ENCODE measurements around the gene SH3GL3. TPM values are rescaled to one million over a fixed set of nuclear protein-coding genes. Genes with fewer than 3 reads are reported as not detected.

SH3GL3 gene
- total and polyA plus RNA-seq, 12 donors: 0.24 to 1.7 (median 1.2) TPM; not detected in 6

- 50 to 64% (median 58%) methylated on average over 1 of the region's 1 CpG for WGBS, 4 donors
- Histone ChIP-seq H3K36me3 (replicated peaks in 1 of 2) (no peaks in the 10 kb centered on the region), H3K4me3 (no peak overlapping the region), H3K4me1 (replicated peaks in 1 of 2) (no peaks in the 10 kb centered on the region), H3K27me3 (no peaks in the 10 kb centered on the region), H3K27ac (no peak overlapping the region), H3K9me3 (replicated peaks in 1 of 3) (no peaks in the 10 kb centered on the region)
- TF ChIP-seq POLR2A (IDR thresholded peaks at IDR 0.05): no peak
- TF ChIP-seq CTCF (IDR thresholded peaks at IDR 0.05): no peak
- intact Hi-C loops (cut with DNase I): no loop called here
- DNase-seq: no peak
Measured at GRCh38 chr15:83496766-83497165, 49.6 kb downstream of the SH3GL3 start.

DNA sequence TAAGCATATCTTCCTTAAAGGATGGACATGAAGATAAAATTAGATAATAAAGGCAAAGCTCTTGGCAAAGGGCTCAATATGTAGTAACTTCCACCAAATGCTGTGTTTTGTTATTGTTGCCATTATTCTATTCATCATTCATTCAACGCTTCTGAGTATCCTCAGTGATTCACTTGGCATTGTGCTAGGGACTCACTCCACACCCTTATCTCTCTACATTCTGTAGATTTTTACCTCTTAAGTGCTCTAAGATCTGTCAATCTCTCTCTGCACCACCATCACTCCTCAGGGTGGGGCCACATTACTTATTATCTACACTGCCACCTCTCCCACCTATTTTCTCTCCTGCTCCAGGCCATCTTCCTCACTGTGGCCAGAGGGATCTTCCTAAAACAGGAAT, 51.2 kb downstream of the SH3GL3 start:
- 85 to 90% (median 88%) methylated on average over 1 of the region's 1 CpG for WGBS, 4 donors
- no peak for TF ChIP-seq CTCF (IDR thresholded peaks at IDR 0.05)
- Histone ChIP-seq H3K9me3 (replicated peaks in 1 of 3) (no peaks in the 10 kb centered on the region), H3K27ac (no peak overlapping the region), H3K4me1 (replicated peaks in 1 of 2) (no peaks in the 10 kb centered on the region), H3K4me3 (no peak overlapping the region), H3K27me3 (no peaks in the 10 kb centered on the region), H3K36me3 (replicated peaks in 1 of 2) (no peaks in the 10 kb centered on the region)
- no peak for DNase-seq
- intact Hi-C loops (cut with DNase I): no loop called here

- 51 to 64% (median 56%) methylated on average over 3 of the region's 3 CpGs for WGBS, 4 donors
- no peaks in the 10 kb centered on the region for H3K4me1 ChIP-seq (replicated peaks in 1 of 2)
- H3K27me3 ChIP-seq: no peaks in the 10 kb centered on the region
- H3K9me3 ChIP-seq (replicated peaks in 1 of 3): no peaks in the 10 kb centered on the region
- no peak for DNase-seq
- TF ChIP-seq POLR2A (IDR thresholded peaks at IDR 0.05): no peak
- TF ChIP-seq CTCF (IDR thresholded peaks at IDR 0.05): no peak
- H3K36me3 ChIP-seq (replicated peaks in 1 of 2): no peaks in the 10 kb centered on the region
- no peak overlapping the region for H3K4me3 ChIP-seq
- H3K27ac ChIP-seq: no peak overlapping the region
- intact Hi-C loops (cut with DNase I): no loop called here
Measured at GRCh38 chr15:83498801-83499200, 51.7 kb downstream of the SH3GL3 start.

DNA sequence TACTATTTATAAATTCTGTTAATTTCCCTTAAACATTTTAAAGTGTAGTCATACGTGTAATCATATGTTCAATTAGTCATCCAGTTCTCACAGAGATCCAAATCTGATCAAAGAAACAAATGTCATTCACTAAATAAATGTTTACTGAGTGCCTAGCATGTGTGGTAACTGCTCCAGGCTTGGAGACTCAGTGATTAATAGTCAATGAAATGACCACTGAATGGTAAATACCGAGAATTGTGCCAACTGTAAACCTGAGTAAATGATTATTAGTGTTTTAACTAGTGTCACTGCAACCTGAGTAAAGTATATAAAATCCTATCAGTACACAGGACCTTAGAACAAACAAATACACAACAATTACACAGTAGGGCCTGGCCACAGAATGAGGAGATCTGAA, 52.3 kb downstream of the SH3GL3 start:
- no peaks in the 10 kb centered on the region for H3K36me3 ChIP-seq (replicated peaks in 1 of 2)
- TF ChIP-seq CTCF (IDR thresholded peaks at IDR 0.05): no peak
- WGBS, 4 donors: 73 to 80% (median 79%) methylated on average over 2 of the region's 2 CpGs

More for the DNA sequence above, 52.3 kb downstream of the SH3GL3 start:
- Histone ChIP-seq H3K4me3 (no peak overlapping the region), H3K4me1 (replicated peaks in 1 of 2) (no peaks in the 10 kb centered on the region), H3K27me3 (no peaks in the 10 kb centered on the region), H3K9me3 (replicated peaks in 1 of 3) (no peaks in the 10 kb centered on the region), H3K27ac (no peak overlapping the region)
- intact Hi-C loops (cut with DNase I): no loop called here
- DNase-seq: no peak

Data from adrenal gland (tissue), 12 donors.